ENCODE measurements around the gene TM4SF5. TPM values are rescaled to one million over a fixed set of nuclear protein-coding genes. Genes with fewer than 3 reads are reported as not detected.

TM4SF5 gene
- total RNA-seq, 2 donors from 2014 or later = not detected

DNA sequence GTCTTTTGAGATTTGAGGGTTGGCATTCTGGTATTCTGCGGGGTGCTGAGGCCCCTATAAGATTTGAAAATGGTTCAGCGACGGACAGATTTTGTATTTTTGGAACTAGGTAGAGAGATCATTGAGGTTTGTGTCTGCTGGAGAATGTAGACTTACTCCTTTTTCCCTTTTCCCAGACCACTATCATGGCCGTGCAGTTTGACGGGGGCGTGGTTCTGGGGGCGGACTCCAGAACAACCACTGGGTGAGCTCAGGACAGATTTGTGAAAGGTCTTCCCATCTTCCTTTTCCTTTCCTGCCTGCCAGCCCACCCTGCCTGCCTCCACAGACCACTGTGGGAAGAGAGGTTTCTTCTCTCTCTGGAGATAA lies 24.9 kb downstream of the TM4SF5 start:
- peak overlapping the region; percentile 70 to 79 for H3K4me3 ChIP-seq
- TF ChIP-seq, protein P1, sequence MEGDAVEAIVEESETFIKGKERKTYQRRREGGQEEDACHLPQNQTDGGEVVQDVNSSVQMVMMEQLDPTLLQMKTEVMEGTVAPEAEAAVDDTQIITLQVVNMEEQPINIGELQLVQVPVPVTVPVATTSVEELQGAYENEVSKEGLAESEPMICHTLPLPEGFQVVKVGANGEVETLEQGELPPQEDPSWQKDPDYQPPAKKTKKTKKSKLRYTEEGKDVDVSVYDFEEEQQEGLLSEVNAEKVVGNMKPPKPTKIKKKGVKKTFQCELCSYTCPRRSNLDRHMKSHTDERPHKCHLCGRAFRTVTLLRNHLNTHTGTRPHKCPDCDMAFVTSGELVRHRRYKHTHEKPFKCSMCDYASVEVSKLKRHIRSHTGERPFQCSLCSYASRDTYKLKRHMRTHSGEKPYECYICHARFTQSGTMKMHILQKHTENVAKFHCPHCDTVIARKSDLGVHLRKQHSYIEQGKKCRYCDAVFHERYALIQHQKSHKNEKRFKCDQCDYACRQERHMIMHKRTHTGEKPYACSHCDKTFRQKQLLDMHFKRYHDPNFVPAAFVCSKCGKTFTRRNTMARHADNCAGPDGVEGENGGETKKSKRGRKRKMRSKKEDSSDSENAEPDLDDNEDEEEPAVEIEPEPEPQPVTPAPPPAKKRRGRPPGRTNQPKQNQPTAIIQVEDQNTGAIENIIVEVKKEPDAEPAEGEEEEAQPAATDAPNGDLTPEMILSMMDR (IDR thresholded peaks at IDR 0.05) = no peak
- peaks cover 0 to 10% of the 10 kb centered on the region in 2 donors for H3K4me1 ChIP-seq
- H3K9me3 ChIP-seq = no peaks in the 10 kb centered on the region
- peak overlapping the region; percentile 79 to 87 for H3K27ac ChIP-seq
- DNase-seq (ENCODE audit: low spot score) = no peak
- no peaks in the 10 kb centered on the region for H3K27me3 ChIP-seq
- peaks cover 12% of the 10 kb centered on the region for H3K36me3 ChIP-seq

DNA sequence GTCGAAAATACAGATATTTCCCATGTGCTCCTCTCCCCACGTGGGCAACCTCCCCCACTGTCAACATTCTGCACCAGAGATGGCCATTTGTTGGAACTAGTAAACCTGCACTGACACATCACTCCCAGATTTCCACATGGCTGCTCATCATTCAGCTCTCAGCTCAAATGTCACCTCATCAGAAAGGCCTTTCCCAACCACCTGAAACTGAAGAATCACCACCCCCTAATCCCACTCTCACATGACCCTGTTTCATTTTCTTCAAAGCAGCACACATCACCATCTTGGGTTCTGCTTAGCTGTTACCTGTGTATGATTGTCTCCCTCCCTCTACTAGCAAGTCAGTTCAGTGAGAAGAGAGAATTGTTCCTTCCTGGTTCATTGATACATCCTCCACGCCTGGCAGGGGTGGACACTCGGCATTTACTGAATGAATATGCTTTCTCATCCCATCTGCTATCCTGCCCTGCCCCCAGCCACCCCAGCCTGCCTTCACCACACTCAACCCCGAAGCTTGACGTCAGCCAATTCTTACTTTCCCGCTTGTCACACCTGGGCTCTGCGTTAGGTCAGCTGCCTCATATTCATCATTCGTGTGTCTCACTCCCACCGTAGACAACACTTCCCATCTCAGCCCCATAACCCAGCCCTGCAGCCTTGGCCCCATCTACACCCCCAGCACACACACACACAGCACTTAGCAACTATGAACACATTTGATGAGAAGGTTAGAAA lies 28.9 kb downstream of the TM4SF5 start:
- peaks cover 0 to 10% of the 10 kb centered on the region in 2 donors for H3K4me1 ChIP-seq
- no peak overlapping the region for H3K27ac ChIP-seq

DNA sequence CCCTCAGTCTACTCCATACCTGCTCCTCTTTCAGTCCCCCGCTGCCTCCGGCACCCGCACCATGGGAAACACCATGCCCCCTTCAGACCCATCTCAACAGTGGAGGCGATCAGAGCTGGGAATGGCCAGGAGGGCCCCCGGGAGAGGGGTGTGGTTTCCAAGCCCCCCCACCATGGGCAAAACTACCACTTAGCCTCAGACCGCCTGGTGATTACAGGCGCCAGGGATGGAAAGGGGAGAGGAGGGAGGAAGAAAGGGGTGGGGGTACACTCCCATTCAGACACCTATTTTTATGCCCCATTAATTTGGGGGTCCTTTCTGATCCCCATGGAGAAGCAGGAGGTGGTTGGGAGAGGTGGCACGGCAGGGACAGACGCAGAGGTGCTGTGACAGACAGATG lies 30.5 kb downstream of the TM4SF5 start, which contains the start of gene C17orf114:
TSS of gene C17orf114 (minus strand) at position 101 of the 400 bp plus-strand sequence.
- no peak for DNase-seq (ENCODE audit: low spot score)

More for the DNA sequence above, 28.9 kb downstream of the TM4SF5 start:
- H3K36me3 ChIP-seq = peaks cover 12% of the 10 kb centered on the region
- H3K4me3 ChIP-seq = no peak overlapping the region
- H3K27me3 ChIP-seq = no peaks in the 10 kb centered on the region
- TF ChIP-seq, protein P1 (IDR thresholded peaks at IDR 0.05) = no peak
- no peak for DNase-seq (ENCODE audit: low spot score)
- no peaks in the 10 kb centered on the region for H3K9me3 ChIP-seq

DNA sequence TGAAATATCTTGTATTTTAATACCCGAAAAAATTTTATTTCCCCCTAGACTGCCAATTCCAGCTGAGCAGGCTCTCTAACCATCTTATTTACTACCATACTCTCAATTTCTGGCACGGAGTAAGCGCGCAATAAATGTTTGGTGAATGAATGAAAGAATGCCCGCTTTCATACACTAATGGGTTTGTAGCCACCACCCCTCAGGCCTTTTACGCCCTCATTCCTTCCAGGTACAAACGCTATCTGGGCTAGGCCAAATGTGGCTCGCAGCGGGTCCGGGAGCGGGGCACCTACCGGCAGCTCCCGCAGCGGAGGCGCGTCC lies 34.7 kb downstream of the TM4SF5 start:
- Histone ChIP-seq H3K27ac (peak overlapping the region in 1 of 2 donors; percentile 46), H3K4me1 (peaks cover 0 to 22% of the 10 kb centered on the region in 2 donors), H3K4me3 (peak overlapping the region; percentile 87 to 93), H3K36me3 (peaks cover 5% of the 10 kb centered on the region), H3K27me3 (no peaks in the 10 kb centered on the region), H3K9me3 (no peaks in the 10 kb centered on the region)
- TF ChIP-seq, protein P1 (IDR thresholded peaks at IDR 0.05) = no peak
- no peak for DNase-seq (ENCODE audit: low spot score)

More for the DNA sequence above, 30.5 kb downstream of the TM4SF5 start, which contains the start of gene C17orf114:
- Histone ChIP-seq H3K4me3 (no peak within 1 kb of the TSS), H3K36me3 (peaks cover 12% of the 10 kb centered on the region), H3K4me1 (peaks cover 0 to 8% of the 10 kb centered on the region in 2 donors), H3K27me3 (no peaks in the 10 kb centered on the region), H3K27ac (no peak within 1 kb of the TSS), H3K9me3 (no peaks in the 10 kb centered on the region)
- TF ChIP-seq, protein P1 (IDR thresholded peaks at IDR 0.05) = no peak

DNA sequence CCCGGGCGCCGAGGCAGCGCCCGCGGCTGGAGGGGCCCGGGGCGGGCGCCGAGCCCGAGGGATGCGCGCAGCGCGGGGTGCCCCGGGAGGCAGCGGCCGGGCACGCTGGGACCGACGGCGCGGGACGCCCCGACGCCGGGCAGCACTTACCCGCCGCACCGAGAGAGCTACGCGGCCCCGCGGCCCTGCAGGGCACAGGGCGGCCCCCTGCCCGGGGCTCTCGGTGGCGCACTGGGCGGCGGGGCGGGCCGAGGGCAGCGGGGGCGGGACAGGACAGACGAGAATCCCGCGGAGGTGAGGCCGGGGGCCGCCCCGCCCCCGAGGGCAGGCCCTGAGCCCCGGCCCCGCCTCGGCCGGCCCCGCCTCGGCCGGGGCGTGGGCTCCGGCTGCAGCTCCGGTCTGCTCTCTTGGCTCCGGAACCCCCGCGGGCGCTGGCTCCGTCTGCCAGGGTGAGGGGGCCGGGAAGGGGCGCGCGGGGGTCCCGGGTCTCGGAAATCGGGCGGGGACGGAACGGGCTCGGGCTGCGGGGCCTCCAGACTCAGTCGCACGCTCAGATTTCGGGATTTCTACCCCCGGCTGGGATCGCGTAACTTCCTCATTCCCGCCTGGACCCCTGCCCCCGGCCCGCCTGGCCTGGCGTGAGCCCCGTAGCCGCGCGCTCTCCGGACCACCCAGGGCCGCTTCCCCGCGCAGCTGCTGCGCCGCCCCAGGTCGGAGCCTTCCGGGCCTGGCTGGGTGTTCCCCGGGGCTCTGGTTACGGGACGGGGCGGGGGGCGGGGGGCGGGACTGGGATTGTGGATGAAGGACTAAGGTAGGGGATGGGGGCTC lies 35.3 kb downstream of the TM4SF5 start, which contains the start of gene PLD2:
TSS of gene PLD2 (plus strand) at position 376 of the 828 bp plus-strand sequence. CDS start 621 bp downstream, outside the sequence.
- Histone ChIP-seq H3K9me3 (no peaks in the 10 kb centered on the region), H3K4me1 (peaks cover 0 to 22% of the 10 kb centered on the region in 2 donors), H3K36me3 (peaks cover 5% of the 10 kb centered on the region), H3K27ac (peak within 1 kb of the TSS; percentile 71 to 86), H3K4me3 (peak within 1 kb of the TSS; percentile 87 to 93), H3K27me3 (no peaks in the 10 kb centered on the region)
- TF ChIP-seq, protein P1 (IDR thresholded peaks at IDR 0.05) = no peak
- peak; percentile 76 for DNase-seq (ENCODE audit: low spot score)
